ES-I3 (cell line): ENCODE results near the gene THYN1.

Source experiments
- H3K36me3 ChIP-seq: 2 replicates; pipeline ENCODE4 v1.6.1; 2013; ENCODE audit warnings: mild to moderate bottlenecking, low read length, control low read depth, moderate library complexity; ENCODE audit not compliant: insufficient read depth
- H3K4me1 ChIP-seq: 2 replicates; pipeline ENCODE4 v1.6.1; 2013; ENCODE audit warnings: mild to moderate bottlenecking, control low read depth, low read length; ENCODE audit not compliant: insufficient read depth
- H3K9ac ChIP-seq: 2 replicates; pipeline ENCODE4 v1.6.1; 2013; ENCODE audit warnings: low read depth, mild to moderate bottlenecking, low read length, moderate library complexity
- H3K9me3 ChIP-seq: 2 replicates; pipeline ENCODE4 v1.6.1; 2013; ENCODE audit warnings: mild to moderate bottlenecking, low read length, moderate library complexity; ENCODE audit not compliant: control insufficient read depth, insufficient read depth

The THYN1 gene

DNA sequence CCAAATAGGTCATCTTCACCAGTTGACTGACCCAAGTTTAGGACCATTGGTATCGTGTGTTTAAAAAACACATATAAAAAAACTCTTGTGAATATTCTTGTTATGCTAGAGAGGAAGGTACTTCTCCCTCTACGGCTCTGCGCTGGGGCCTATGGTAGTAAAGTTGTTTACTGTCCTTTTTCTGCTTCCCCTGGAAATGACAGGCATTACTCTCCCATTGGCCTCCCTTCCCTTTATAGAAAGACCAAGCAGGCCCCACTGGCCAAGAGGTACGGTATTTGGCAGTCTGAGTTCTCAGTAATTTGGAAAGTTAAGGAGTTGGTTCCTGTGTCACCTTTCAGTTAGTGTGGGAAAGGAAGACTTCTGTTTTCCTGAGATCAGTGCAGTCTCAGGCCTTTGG is 6.5 kb downstream of the THYN1 start:
- no peak overlapping the region for H3K9ac ChIP-seq
- H3K4me1 ChIP-seq: no peaks in the 10 kb centered on the region
- H3K9me3 ChIP-seq: no peaks in the 10 kb centered on the region
- peaks cover 9% of the 10 kb centered on the region; the same call in 1 of the 2 replicates for H3K36me3 ChIP-seq

DNA sequence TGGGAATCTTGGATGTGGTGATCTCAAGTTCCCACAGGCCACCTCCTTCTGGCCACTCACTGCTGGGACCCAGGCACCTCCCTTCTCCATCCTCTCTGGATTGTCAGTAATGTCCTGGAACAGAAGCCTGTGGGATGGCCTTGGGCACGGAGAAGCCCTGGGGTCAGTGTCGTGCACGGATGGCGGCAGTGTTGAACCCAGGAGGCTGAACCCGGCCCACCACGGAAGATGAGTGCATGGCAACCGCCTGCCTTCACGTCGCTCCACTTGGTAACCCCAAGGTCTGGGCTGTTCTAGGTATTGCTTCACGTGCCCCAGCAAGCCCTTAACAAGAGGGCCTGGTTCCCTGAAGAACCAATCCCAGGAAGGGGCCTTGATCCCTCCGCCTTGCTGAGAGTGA is 7.1 kb downstream of the THYN1 start:
- Histone ChIP-seq H3K9ac (no peak overlapping the region), H3K9me3 (no peaks in the 10 kb centered on the region), H3K36me3 (peaks cover 9% of the 10 kb centered on the region; the same call in 1 of the 2 replicates), H3K4me1 (no peaks in the 10 kb centered on the region)

DNA sequence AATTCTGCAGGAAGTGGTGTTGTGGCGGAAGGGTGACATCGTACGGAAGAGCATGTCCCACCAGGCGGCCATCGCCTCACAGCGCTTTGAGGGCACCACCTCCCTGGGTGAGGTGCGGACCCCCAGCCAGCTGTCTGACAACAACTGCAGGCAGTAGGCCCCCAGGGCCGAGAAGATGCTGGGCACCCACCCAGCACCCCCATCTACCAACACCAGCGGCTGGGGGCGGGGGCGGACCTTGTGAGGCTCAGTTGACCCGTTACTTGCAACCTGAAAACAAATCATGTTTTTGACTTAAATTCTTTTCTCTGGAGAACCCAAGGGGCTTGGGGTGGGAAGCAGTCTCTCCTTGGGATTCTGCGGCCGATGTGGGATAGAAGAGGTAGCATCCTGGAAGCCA is 7.7 kb downstream of the THYN1 start:
- no peaks in the 10 kb centered on the region for H3K9me3 ChIP-seq
- peaks cover 9% of the 10 kb centered on the region; the same call in 1 of the 2 replicates for H3K36me3 ChIP-seq
- H3K4me1 ChIP-seq: no peaks in the 10 kb centered on the region
- H3K9ac ChIP-seq: no peak overlapping the region

- Histone ChIP-seq H3K9ac (no peak overlapping the region), H3K9me3 (no peaks in the 10 kb centered on the region), H3K36me3 (0 out of 2 replicates have a peak, but pooled peaks cover 4% of the 10 kb centered on the region), H3K4me1 (no peaks in the 10 kb centered on the region)
Observed at GRCh38 chr11:134244593-134244992, 8.6 kb downstream of the THYN1 start.

- H3K4me1 ChIP-seq: no peaks in the 10 kb centered on the region
- H3K9me3 ChIP-seq: no peaks in the 10 kb centered on the region
- H3K36me3 ChIP-seq: 0 out of 2 replicates have a peak, but pooled peaks cover 4% of the 10 kb centered on the region
- no peak overlapping the region for H3K9ac ChIP-seq
Observed at GRCh38 chr11:134243913-134244312, 9.2 kb downstream of the THYN1 start.

DNA sequence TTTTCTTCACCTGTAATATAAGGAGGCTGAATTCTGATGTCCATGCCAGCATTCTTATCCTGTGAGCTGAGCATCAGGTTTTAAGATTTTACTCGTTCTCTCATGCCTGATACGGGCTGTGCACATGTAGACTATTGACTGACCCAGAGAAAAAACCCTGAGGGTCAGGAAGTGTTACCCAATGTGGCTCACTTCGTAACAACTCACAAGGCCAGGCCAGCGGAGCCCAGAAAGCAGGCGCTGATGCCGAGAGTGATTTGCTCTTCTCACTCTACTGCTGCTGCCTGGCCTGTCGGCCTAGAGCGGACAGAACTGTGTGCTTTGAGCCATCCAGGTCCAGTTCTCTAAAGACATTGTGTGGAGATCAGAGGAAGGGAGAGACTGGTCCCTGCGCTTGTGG is 10.8 kb downstream of the THYN1 start:
- H3K4me1 ChIP-seq: no peaks in the 10 kb centered on the region
- no peaks in the 10 kb centered on the region for H3K9me3 ChIP-seq
- H3K36me3 ChIP-seq: peaks cover under 1% of the 10 kb centered on the region; the same call in 1 of the 2 replicates
- no peak overlapping the region for H3K9ac ChIP-seq

DNA sequence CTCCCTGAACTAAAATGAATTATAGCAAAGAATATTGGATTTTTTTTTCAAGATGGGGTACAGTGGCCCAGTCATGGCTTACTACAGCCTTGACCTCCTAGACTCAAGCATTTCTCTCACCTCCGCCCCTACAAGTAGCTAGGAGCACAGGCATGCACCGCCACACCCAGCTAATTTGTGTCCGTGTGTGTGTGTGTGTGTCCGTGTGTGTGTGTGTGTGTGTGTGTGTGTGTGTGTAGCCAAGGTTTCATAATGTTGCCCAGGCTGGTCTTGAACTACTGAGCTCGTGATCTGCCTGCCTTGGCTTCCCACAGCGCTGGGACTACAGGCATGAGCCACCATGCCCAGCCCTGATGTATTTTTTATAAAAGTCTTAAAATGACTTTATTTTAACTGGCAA is 12.6 kb downstream of the THYN1 start:
- Histone ChIP-seq H3K9me3 (no peaks in the 10 kb centered on the region), H3K36me3 (no peaks in the 10 kb centered on the region; the same call in 1 of the 2 replicates), H3K9ac (no peak overlapping the region), H3K4me1 (no peaks in the 10 kb centered on the region)

DNA sequence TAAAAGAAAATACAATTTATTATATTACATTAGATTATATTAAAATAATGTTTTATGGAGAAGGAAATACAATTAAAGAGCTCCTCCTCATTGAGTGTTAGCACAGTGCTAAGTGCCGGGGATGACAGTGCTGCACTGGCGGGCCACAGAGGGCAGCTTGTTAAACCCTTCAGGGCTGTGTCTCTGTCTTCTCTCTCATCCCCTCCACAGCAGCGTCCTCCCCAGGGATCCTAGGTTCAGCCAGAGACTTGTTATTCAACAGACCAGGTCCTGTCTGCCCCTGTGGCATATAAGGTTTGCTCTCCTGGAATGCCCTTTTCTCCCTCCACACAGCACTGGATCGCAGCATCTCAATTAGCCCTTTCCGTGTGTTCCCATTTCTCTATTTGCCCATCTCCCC is 14.2 kb downstream of the THYN1 start:
- H3K4me1 ChIP-seq: no peaks in the 10 kb centered on the region
- H3K9ac ChIP-seq: no peak overlapping the region
- H3K9me3 ChIP-seq: no peaks in the 10 kb centered on the region
- no peaks in the 10 kb centered on the region; the same call in 1 of the 2 replicates for H3K36me3 ChIP-seq

GRCh38 chr11:134237557-134237922 is 15.6 kb downstream of the THYN1 start:
- Histone ChIP-seq H3K36me3 (no peaks in the 10 kb centered on the region; the same call in 1 of the 2 replicates), H3K4me1 (no peaks in the 10 kb centered on the region), H3K9me3 (no peaks in the 10 kb centered on the region), H3K9ac (no peak overlapping the region)

GRCh38 chr11:134236834-134237556 is 16.2 kb downstream of the THYN1 start:
- Histone ChIP-seq H3K9ac (no peak overlapping the region), H3K9me3 (no peaks in the 10 kb centered on the region), H3K4me1 (no peaks in the 10 kb centered on the region), H3K36me3 (no peaks in the 10 kb centered on the region; the same call in 1 of the 2 replicates)

- H3K9ac ChIP-seq: no peak overlapping the region
- H3K36me3 ChIP-seq: no peaks in the 10 kb centered on the region; the same call in 1 of the 2 replicates
- H3K9me3 ChIP-seq: no peaks in the 10 kb centered on the region
- H3K4me1 ChIP-seq: no peaks in the 10 kb centered on the region
Observed at GRCh38 chr11:134235399-134235798, 17.8 kb downstream of the THYN1 start.

- Histone ChIP-seq H3K9ac (no peak overlapping the region), H3K36me3 (no peaks in the 10 kb centered on the region; the same call in 1 of the 2 replicates), H3K9me3 (no peaks in the 10 kb centered on the region), H3K4me1 (no peaks in the 10 kb centered on the region)
Observed at GRCh38 chr11:134233729-134234179, 19.4 kb downstream of the THYN1 start.

- H3K9ac ChIP-seq: no peak overlapping the region
- H3K36me3 ChIP-seq: no peaks in the 10 kb centered on the region
- H3K9me3 ChIP-seq: no peaks in the 10 kb centered on the region
Observed at GRCh38 chr11:134231958-134232659, 21.0 kb downstream of the THYN1 start.

DNA sequence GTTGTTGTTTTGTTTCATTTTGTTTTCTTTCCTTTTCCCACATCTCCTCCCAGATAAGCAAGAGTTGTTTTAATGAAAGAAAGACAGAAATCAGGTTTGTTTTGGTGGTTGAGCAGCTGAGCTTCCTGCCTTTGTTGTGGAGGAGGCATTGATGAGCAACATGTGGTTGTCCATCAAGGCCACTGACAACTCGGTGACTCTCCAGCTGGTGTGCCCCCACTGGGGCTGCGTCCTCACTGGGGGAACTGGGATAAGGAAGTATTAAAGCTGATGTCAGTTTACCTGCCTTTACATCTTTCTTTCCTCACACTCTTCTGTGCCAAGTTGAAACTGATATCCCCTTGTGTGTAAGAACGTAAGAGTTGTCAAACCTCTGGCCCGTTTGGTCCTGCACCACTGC is 22.8 kb downstream of the THYN1 start:
- Histone ChIP-seq H3K9me3 (no peaks in the 10 kb centered on the region), H3K36me3 (no peaks in the 10 kb centered on the region), H3K4me1 (no peaks in the 10 kb centered on the region), H3K9ac (no peak overlapping the region)

More at GRCh38 chr11:134231958-134232659, 21.0 kb downstream of the THYN1 start:
- H3K4me1 ChIP-seq: no peaks in the 10 kb centered on the region
